ENCODE results near the gene ANKDD1A.

ANKDD1A gene

GRCh38 chr15:64895285-64896065 lies 16.2 kb upstream of the ANKDD1A start:
- DNase-seq, result peak in 2 of 5 donors; percentile 18 to 78

- DNase-seq, result no peak
Measured at GRCh38 chr15:64896371-64897069, 15.2 kb upstream of the ANKDD1A start.

- DNase-seq, result no peak
Measured at GRCh38 chr15:64897345-64897985, 14.2 kb upstream of the ANKDD1A start.

- no peak for DNase-seq
Measured at GRCh38 chr15:64898406-64898805, 13.3 kb upstream of the ANKDD1A start.

- no peak for DNase-seq
Measured at GRCh38 chr15:64901141-64901540, 10.6 kb upstream of the ANKDD1A start.

GRCh38 chr15:64901914-64902313 lies 9.8 kb upstream of the ANKDD1A start:
- DNase-seq, result peak in 2 of 5 donors; percentile 27 to 47

- peak in 1 of 5 donors; percentile 36 for DNase-seq
Measured at GRCh38 chr15:64902863-64903262, 8.8 kb upstream of the ANKDD1A start.

GRCh38 chr15:64903326-64903950 lies 8.3 kb upstream of the ANKDD1A start:
- no peak for DNase-seq

- no peak for DNase-seq
Measured at GRCh38 chr15:64904189-64904588, 7.5 kb upstream of the ANKDD1A start.

GRCh38 chr15:64905119-64905831 lies 6.4 kb upstream of the ANKDD1A start:
- peak; percentile 50 to 79 (median 66) for DNase-seq

GRCh38 chr15:64905941-64906340 lies 5.8 kb upstream of the ANKDD1A start:
- DNase-seq, result no peak

- DNase-seq, result no peak
Measured at GRCh38 chr15:64906402-64906801, 5.3 kb upstream of the ANKDD1A start.

GRCh38 chr15:64907991-64908390 lies 3.7 kb upstream of the ANKDD1A start:
- DNase-seq, result no peak

- DNase-seq, result no peak
Measured at GRCh38 chr15:64909546-64909945, 2.2 kb upstream of the ANKDD1A start.

- DNase-seq, result no peak
Measured at GRCh38 chr15:64912379-64913325, 950 bp downstream of the ANKDD1A start.

- no peak for DNase-seq
Measured at GRCh38 chr15:64915518-64916227, 4.0 kb downstream of the ANKDD1A start.

GRCh38 chr15:64916365-64916764 lies 4.7 kb downstream of the ANKDD1A start:
- DNase-seq, result no peak

- no peak for DNase-seq
Measured at GRCh38 chr15:64917211-64917610, 5.5 kb downstream of the ANKDD1A start.

GRCh38 chr15:64919721-64920120 lies 8.0 kb downstream of the ANKDD1A start:
- no peak for DNase-seq

- no peak for DNase-seq
Measured at GRCh38 chr15:64921711-64922110, 10.0 kb downstream of the ANKDD1A start.

- no peak for DNase-seq
Measured at GRCh38 chr15:64923546-64923945, 11.8 kb downstream of the ANKDD1A start.

Data from T-helper 1 cell (primary cell).